ENCODE data around the gene LCTL. TPM values are rescaled to one million over a fixed set of nuclear protein-coding genes. Genes with fewer than 3 reads are reported as not detected.

The LCTL gene
- polyA plus RNA-seq, 3 donors, result not detected

GRCh38 chr15:66523926-66524325 is 41.9 kb downstream of the LCTL start:
- H3K4me3 Mint-ChIP-seq, result no peak overlapping the region
- H3K9me3 Mint-ChIP-seq, result no peaks in the 10 kb centered on the region
- H3K27ac Mint-ChIP-seq, result no peak overlapping the region
- Histone ChIP-seq H3K9me3 (replicated peaks in 1 of 2; ENCODE audit: control insufficient read depth in 1 of 2, insufficient read depth in 1 of 2, low read length in 2 of 2) (no peaks in the 10 kb centered on the region), H2AFZ (ENCODE audit: insufficient read depth, low read depth, low read length, poor library complexity, severe bottlenecking) (no peak overlapping the region), H3K4me1 (ENCODE audit: control insufficient read depth in 1 of 2, insufficient read depth in 2 of 2, low read length in 2 of 2) (no peaks in the 10 kb centered on the region), H3K27me3 (ENCODE audit: control insufficient read depth in 2 of 2, insufficient read depth in 2 of 2, low read length in 2 of 2) (no peaks in the 10 kb centered on the region), H4K20me1 (ENCODE audit: insufficient read depth, low read length) (no peaks in the 10 kb centered on the region), H3K4me3 (replicated peaks in 1 of 3; ENCODE audit: low read depth in 2 of 3, low read length in 3 of 3) (no peak overlapping the region), H3K36me3 (replicated peaks in 1 of 2; ENCODE audit: control insufficient read depth in 1 of 2, insufficient read depth in 2 of 2, low read length in 2 of 2) (peaks cover 27 to 88% of the 10 kb centered on the region in 2 donors), H3K9ac (ENCODE audit: insufficient read depth, low read length, poor library complexity, severe bottlenecking) (no peak overlapping the region), H3K27ac (ENCODE audit: low read depth in 1 of 2, low read length in 2 of 2) (no peak overlapping the region), H3K79me2 (ENCODE audit: insufficient read depth, low read length) (no peaks in the 10 kb centered on the region), H3K4me2 (replicated peaks; ENCODE audit: extremely low read depth, low read length, poor library complexity, severe bottlenecking) (no peak overlapping the region)
- whole genome bisulfite sequencing (ENCODE audit: insufficient coverage), result no CpG with 5 or more reads among the region's 3 CpGs
- DNase-seq, result no peak
- TF ChIP-seq CTCF (IDR thresholded peaks at IDR 0.05), result no peak
- intact Hi-C loops (cut with micrococcal nuclease), result no loop called here
- peaks cover 46 to 70% of the 10 kb centered on the region in 2 donors for H3K36me3 Mint-ChIP-seq
- H3K4me1 Mint-ChIP-seq, result peaks cover 4% of the 10 kb centered on the region
- H3K27me3 Mint-ChIP-seq (ENCODE audit: low read depth in 3 of 3), result peaks cover 0 to 2% (median 0%) of the 10 kb centered on the region in 3 donors

GRCh38 chr15:66515901-66516322 is 49.9 kb downstream of the LCTL start:
- 88% methylated on average over 2 of the region's 2 CpGs for WGBS (ENCODE audit: insufficient coverage)
- Histone ChIP-seq H3K27me3 (ENCODE audit: control insufficient read depth in 2 of 2, insufficient read depth in 2 of 2, low read length in 2 of 2) (no peaks in the 10 kb centered on the region), H3K4me2 (replicated peaks; ENCODE audit: extremely low read depth, low read length, poor library complexity, severe bottlenecking) (no peak overlapping the region), H3K4me3 (replicated peaks in 1 of 3; ENCODE audit: low read depth in 2 of 3, low read length in 3 of 3) (no peak overlapping the region), H3K9ac (ENCODE audit: insufficient read depth, low read length, poor library complexity, severe bottlenecking) (no peak overlapping the region), H3K79me2 (ENCODE audit: insufficient read depth, low read length) (no peaks in the 10 kb centered on the region), H4K20me1 (ENCODE audit: insufficient read depth, low read length) (no peaks in the 10 kb centered on the region), H3K9me3 (replicated peaks in 1 of 2; ENCODE audit: control insufficient read depth in 1 of 2, insufficient read depth in 1 of 2, low read length in 2 of 2) (no peaks in the 10 kb centered on the region), H2AFZ (ENCODE audit: insufficient read depth, low read depth, low read length, poor library complexity, severe bottlenecking) (no peak overlapping the region), H3K36me3 (replicated peaks in 1 of 2; ENCODE audit: control insufficient read depth in 1 of 2, insufficient read depth in 2 of 2, low read length in 2 of 2) (peaks cover 14 to 57% of the 10 kb centered on the region in 2 donors), H3K27ac (ENCODE audit: low read depth in 1 of 2, low read length in 2 of 2) (no peak overlapping the region), H3K4me1 (ENCODE audit: control insufficient read depth in 1 of 2, insufficient read depth in 2 of 2, low read length in 2 of 2) (no peaks in the 10 kb centered on the region)
- Mint-ChIP-seq H3K27me3 (ENCODE audit: low read depth in 3 of 3) (peaks cover 0 to 2% (median 0%) of the 10 kb centered on the region in 3 donors), H3K36me3 (peaks cover 21 to 48% of the 10 kb centered on the region in 2 donors), H3K27ac (no peak overlapping the region), H3K4me3 (no peak overlapping the region), H3K9me3 (peaks cover 0 to 1% (median 0%) of the 10 kb centered on the region in 7 donors), H3K4me1 (no peaks in the 10 kb centered on the region)
- intact Hi-C loops (cut with micrococcal nuclease), result no loop called here
- DNase-seq, result no peak
- no peak for TF ChIP-seq CTCF (IDR thresholded peaks at IDR 0.05)

All from CD14-positive monocyte (primary cell).